NCI-H1417 treated with DMSO at 0.1 percent for 48 hours (cell line): Measurements from ENCODE around the gene ABCC2.
"Not testable (repeated sequence)": the region's sequence is repeated elsewhere in the genome, so short reads cannot be mapped to it uniquely, and the experiment has no call there.

Source experiments
- DNase-seq: peaks from one replicate; lab custom pipeline; 2025; lab: John Stamatoyannopoulos, UW

ABCC2 gene

GRCh38 chr10:99854860-99855259 is 72.4 kb downstream of the ABCC2 start:
- no peak for DNase-seq

DNA sequence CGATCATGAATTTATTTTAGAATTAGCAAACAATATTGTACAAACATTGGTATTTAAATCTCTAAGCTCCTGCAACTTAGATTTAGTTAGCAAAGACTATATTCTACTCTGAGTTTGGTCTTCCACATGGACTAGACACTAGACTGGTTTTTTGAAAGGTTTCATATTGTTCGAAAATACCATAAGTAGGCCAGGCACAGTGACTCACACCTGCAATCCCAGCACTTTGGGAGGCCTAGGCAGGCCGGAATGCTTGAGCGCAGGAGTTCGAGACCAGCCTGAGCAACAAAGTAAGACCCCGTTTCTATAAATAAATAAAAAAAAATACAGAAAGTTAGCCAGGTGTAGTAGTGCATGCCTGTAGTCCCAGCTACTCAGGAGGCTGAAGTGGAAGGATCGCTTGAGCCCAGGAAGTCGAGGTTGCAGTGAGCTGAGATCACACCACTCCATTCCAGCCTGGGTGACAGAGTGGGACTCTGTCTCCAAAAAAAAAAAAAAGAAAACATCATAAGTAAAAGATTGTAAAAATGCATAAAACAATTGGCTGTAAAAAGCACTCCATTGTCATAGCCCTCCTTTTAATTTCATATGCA is 73.1 kb downstream of the ABCC2 start:
- no peak for DNase-seq

DNA sequence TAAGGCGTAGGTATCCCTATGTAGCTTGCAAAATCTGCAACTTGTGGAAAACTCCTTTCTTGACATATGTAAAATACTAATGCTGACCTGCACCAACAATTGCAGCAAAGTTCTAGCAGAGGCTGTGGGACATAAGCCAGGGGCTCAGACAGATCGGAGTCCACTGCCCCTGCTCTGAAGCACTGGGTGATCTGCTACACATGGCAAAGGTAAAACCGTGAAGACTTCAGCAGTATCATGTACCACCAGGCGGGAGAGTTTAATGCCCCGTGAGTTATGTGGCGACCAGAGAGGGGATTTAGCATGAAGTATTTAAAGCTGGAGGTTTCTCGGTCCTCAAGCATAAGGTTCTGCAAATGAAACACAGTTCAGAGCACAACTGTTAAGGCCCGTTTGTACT is 76.4 kb downstream of the ABCC2 start:
- no peak for DNase-seq

GRCh38 chr10:99859585-99859984 is 77.1 kb downstream of the ABCC2 start:
- no peak for DNase-seq

DNA sequence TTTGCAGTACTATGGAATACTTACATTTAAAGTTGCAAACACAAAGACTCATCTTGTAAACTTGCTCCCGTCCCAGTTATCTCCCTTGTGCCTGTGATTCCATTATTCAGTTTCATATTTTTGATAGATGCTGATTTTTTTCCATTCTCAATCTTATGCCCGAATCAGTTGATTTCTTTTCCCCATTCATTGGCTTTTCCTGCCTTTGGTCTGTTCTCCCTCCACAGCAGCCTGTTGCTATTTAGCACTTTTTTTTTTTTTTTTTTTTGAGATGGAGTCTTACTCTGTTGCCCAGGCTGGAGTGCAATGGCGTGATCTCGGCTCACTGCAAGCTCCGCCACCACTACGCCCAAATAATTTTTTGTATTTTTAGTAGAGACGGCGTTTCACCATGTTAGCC is 78.0 kb downstream of the ABCC2 start:
- no peak for DNase-seq

- not testable (repeated sequence) for DNase-seq
Observed at GRCh38 chr10:99863535-99864240, 81.2 kb downstream of the ABCC2 start.

DNA sequence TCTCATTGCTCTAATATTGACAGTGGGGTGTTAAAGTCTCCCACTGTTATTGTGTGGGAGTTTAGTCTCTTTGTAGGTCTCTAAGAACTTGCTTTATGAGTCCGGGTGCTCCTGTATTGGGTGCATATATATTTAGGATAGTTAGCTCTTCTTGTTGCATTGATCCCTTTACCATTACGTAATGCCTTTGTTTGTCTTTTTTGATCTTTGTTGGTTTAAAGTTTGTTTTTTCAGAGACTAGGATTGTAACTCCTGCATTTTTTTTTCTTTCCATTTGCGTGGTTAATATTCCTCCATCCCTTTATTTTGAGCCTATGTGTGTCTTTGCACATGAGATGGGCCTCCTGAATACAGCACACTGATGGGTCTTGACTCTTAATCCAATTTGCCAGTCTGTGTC is 84.8 kb downstream of the ABCC2 start:
- not testable (repeated sequence) for DNase-seq

DNA sequence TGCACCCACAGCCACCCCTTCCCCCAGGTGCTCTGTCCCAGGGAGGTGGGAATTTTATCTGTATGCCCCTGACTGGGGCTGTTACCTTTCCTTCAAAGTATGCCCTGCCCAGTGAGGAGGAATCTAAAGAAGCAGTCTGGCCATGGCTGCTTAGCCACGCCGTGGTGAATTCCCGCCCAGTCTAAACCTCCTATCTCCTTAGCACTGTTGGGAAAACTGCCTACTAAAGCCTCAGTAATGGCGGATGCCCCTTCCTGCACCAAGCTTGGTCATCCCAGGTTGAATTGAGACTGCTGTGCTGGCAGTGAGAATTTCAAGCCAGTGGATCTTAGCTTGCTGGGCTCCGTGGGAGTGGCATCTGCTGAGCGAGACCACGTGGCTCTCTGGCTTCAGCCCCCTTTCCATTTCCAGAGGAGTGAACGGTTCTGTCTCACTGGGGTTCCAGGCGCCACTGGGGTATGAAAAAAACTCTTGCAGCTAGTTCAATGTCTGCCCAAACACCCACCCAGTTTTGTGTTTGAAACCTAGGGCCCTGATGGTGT is 87.2 kb downstream of the ABCC2 start:
- no peak for DNase-seq

GRCh38 chr10:99870123-99870730 is 87.8 kb downstream of the ABCC2 start:
- DNase-seq = no peak

GRCh38 chr10:99872367-99873162 is 90.1 kb downstream of the ABCC2 start:
- no peak for DNase-seq

DNA sequence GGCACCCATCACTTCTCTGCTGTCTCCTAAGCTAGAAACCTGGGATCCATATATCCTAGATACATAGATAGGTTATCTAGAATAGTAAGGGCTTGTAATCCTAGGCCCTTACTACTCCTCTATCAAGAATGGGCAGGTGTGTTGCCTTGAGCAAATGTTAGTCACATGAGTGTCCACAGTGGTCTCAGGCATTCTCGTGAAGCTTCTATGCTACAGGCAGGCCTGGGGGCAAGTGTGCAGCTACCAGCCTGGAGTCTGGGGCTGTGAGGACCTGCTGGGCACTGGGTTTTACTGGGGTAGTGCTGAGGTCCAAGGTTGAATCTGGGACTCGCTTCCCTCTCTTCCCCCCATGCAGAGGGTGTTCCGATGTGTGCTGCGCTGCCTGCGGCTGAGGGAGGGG is 91.4 kb downstream of the ABCC2 start:
- DNase-seq = no peak

DNA sequence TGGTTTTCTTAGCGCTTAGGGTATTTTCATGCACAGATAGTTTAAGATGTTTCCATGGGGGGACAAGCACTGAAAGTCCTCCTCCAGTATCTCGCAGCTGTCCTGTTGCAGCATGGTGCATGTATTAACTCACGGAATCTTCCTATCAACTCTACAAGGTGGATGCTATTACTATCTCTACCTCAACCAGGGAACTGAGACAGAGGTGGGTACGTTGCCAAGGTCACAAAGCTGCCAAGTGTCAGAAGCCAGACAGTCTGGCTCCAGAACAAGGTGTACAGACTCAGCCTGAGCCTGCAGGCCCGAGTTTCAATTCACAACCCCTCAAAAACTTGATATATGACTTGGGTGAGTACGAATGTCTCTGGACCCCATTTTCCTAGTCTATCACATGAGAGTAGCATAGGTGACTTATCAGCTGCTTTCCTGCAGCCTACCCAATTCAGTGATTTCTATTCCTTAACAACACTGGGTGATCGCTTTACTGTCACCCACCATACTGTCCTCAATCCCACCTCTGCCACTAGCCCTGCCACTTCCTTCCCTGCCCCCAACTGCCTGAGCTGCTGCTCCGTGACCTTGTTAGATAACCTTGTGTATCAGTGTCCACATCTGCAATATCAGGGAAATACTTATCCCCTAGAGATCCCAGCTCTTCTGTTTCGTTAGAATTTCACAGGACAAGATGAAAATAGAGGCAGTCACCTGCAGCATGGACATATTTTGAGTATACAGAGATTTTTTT is 92.1 kb downstream of the ABCC2 start:
- DNase-seq = no peak

- DNase-seq = no peak
Observed at GRCh38 chr10:99875473-99875872, 93.0 kb downstream of the ABCC2 start.

- DNase-seq = no peak
Observed at GRCh38 chr10:99880080-99880835, 97.8 kb downstream of the ABCC2 start.

- DNase-seq = no peak
Observed at GRCh38 chr10:99881371-99881770, 98.9 kb downstream of the ABCC2 start.

DNA sequence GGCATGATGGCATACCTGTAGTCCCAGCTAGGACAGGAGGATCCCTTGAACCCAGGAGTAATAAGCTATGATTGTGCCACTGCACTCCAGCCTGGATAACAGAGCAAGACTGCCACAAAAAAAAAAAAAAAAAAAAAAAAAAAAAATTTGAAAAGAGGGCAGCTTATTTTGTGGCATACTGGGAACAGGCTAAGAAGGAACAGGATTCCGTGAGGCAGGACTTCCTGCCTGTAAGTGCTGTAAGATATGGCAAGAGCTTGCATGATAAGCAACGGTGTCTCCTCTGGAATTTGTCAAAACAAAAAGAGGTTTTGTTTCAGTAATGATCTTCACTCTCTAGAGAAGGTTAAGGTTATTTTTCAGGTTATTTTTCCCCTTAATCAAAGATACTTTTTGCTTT is 101.1 kb downstream of the ABCC2 start:
- no peak for DNase-seq

GRCh38 chr10:99888622-99889021 is 106.2 kb downstream of the ABCC2 start:
- DNase-seq = no peak

DNA sequence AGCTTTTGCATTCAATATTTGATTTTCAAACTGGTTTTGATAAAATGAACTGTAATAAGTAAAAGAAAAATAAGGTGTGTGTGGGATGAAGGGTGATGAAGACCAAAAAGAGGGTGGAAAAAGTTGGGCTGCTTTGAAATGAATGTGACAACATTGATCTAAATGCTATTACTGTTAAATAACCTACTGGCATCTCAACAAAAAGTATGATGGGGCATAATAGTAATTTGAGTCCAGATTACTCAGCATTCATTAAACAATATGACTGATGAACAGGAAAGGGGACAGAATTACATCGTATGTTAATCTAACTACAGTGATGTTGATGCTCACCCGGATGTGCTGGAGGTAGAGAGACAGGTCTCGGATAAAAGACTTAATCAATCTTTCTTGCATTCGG is 112.2 kb downstream of the ABCC2 start:
- no peak for DNase-seq

GRCh38 chr10:99895066-99895465 is 112.6 kb downstream of the ABCC2 start:
- DNase-seq = not testable (repeated sequence)

DNA sequence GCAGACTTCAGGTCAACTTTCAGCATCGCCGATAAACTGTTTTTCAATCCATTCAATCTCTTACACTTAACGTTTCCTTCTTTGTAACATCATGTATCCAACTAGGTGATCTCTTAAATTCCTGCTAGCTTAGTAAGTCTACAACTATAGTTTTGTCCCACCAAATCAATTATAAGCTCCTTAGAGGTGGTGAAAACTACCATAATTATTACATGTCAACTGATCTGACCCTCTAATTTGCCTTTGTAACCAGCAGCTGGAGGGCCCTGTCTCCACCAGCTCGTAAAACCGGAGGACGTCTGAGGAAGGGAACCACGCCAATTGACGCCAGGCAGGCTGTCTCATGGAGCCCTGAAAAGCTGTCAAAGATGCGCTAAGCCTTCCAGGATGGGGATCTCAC is 113.4 kb downstream of the ABCC2 start:
- DNase-seq = no peak
